ENCODE results near the gene ARSA.

DNA sequence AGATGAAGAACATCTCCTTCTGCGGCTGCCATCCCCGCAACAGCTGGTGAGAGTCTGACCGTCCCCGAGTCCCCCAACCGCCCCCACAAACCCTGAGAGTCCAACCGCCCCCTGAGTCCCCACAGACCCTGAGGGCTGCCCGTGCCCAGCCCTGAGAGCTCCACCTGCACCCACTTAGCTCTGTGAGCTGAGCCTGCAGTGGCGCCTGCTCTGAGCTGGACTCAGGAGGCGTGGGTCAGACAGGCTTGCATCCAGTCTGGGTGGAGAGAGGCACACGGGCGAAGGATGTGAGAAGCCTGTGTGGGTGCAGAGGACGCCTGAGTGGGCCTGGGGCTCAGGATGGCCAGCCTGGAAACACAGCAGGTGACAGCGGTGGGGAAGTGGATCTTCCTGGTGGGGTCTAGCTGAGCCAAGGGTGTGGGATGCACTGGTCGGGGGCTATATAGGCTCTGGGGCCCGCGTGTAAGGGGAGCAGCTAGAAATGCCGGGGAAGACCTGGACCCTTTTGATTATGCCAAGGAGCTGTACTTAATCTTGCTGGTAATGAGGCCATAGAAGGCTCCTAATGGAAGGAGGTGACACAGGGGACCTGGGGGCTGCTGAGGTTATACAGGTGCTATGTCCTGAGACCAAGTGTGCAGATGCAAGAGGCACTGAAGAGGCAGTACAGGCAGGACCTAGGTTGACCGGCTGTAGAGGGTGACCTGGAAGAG is 20.9 kb downstream of the ARSA start:
- no peak for TF ChIP-seq EZH2 (IDR thresholded peaks at IDR 0.05)
- no peak for TF ChIP-seq POLR2AphosphoS5 (IDR thresholded peaks at IDR 0.05; ENCODE audit: borderline replicate concordance, low read depth, low read length)
- no peak for TF ChIP-seq FOXP2 (optimal IDR thresholded peaks at IDR 0.05; ENCODE audit: control extremely low read depth, extremely low read length, insufficient read depth)

Measured in SK-N-MC (cell line).